Occipital lobe (tissue), 3 donors: ENCODE data around the gene AP1M2. TPM values are rescaled to one million over a fixed set of nuclear protein-coding genes. Genes with fewer than 3 reads are reported as not detected.
"Not testable (repeated sequence)": the region's sequence is repeated elsewhere in the genome, so short reads cannot be mapped to it uniquely, and the experiment has no call there.

ENCODE experiments used
- DNase-seq: peaks from one replicate; lab custom pipeline; 2025; lab: John Stamatoyannopoulos, UW
- small RNA-seq: library from RNA; depleted of rRNA; stranded (forward); fragments of <200 nt; gene quantifications from one replicate; pipeline ENCODE3, GENCODE V24; 2014
- total RNA-seq: library from RNA; depleted of rRNA; stranded (reverse); fragments of >200 nt; gene quantifications from one replicate; pipeline ENCODE4 v1.2.3, GENCODE V29; 2014

The AP1M2 gene
- total RNA-seq, 1 donor from 2014 or later: not detected

GRCh38 chr19:10538204-10538983 is 48.7 kb downstream of the AP1M2 start:
- DNase-seq: no peak

- DNase-seq: no peak
These were observed 49.4 kb downstream of the AP1M2 start for GRCh38 chr19:10537668-10538067.

DNA sequence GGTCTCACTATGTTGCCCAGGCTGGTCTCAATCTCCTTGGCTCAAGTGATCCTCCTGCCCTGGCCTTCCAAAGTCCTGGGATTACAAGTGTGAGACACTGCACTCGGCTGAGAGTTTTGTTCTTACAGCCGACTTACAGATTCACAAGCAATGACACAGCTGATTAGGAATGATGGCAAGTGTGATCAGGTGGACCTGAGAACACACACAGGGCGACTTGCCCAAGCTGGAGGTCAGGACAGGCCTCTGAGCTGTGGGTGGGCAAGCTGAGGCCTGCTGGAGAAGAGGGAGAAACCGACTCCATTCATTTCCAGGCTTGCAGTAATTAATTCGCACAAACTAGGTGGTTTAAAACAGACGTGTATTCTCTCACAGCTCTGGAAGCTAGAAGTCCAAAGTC is 51.5 kb downstream of the AP1M2 start:
- DNase-seq: no peak

DNA sequence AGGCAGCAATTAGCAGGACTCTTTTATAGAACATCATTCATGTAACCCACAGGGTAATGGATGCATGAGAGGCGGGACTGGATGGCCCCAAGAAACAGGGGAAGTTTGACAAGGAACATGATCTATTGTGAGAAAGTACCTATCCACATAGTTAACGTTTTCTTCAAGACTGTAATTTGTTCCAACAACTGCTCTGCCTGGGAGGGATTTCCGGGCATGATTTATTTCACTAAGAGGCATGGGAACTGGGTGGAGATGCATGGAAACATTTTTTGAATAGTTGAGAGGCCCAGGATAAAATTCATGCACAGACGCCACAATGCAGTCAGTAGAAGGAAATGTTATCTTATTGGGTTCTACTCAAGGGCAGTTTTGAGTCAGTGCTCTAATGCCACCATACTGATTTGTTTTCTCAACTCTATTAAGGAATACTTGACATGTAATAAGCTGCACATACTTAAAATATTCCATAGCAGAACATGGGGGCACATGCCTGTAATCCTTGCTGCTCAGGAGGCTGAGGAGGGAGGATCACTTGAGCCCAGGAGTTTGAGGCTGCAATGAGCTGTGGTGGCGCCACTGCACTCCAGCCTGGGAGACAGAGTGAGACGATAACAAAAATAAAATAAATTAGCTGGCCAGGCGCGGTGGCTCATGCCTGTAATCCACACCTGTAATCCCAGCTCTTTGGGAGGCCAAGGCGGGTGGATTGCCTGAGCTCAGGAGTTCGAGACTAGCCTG is 53.3 kb downstream of the AP1M2 start:
- DNase-seq: no peak

GRCh38 chr19:10532457-10532856 is 54.7 kb downstream of the AP1M2 start:
- no peak for DNase-seq

GRCh38 chr19:10526887-10527286 is 60.2 kb downstream of the AP1M2 start:
- not testable (repeated sequence) for DNase-seq

- no peak for DNase-seq
These were observed 61.5 kb downstream of the AP1M2 start for GRCh38 chr19:10525636-10526035.

DNA sequence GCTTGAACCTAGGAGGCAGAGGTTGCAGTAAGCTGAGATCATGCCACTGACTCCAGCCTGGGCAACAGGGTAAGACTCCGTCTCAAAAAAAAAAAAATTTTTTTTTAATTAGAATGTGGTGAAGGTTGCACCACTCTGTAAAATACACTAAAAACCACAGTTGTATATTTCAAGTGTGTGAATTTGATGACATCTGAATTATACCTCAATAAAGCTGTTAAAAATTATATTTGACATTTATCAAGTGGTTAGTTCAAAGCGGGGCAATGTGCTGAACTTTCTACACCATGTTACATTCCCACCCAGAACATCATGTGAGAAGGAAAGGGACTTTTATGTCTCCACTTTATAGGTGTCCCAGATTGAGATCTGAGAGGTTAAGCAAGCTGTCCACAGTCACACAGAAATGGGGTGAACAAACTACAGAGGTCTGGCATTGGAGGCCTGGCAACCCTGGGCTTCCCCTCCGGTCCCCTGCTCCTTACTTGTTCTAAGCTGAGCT is 63.9 kb downstream of the AP1M2 start:
- DNase-seq: no peak

Small RNA genes within 50 kb of the gene (small RNA-seq; reads per million reads assigned to genes)
- gene MIR1238 (not detected), gene RNU7-140P (not detected)

Other genes starting within 250 kb of the AP1M2 start
- 0.94 TPM for gene ICAM3, start 247.7 kb downstream of the AP1M2 start, total RNA-seq
- 26.5 TPM for gene TYK2, start 206.7 kb downstream of the AP1M2 start, total RNA-seq
- gene CDC37, start 183.8 kb downstream of the AP1M2 start, total RNA-seq: 43.7 TPM
- gene PDE4A, start 166.8 kb downstream of the AP1M2 start, total RNA-seq: 5.6 TPM
- gene KEAP1, start 84.0 kb downstream of the AP1M2 start, total RNA-seq: 32.9 TPM
- gene S1PR5, start 69.9 kb downstream of the AP1M2 start, total RNA-seq: 0.31 TPM
- 11.7 TPM for gene ATG4D, start 43.4 kb downstream of the AP1M2 start, total RNA-seq
- gene KRI1, start 21.3 kb downstream of the AP1M2 start, total RNA-seq: 4.1 TPM
- gene CDKN2D, start 18.3 kb downstream of the AP1M2 start, total RNA-seq: 83.6 TPM
- gene SLC44A2, start 38.2 kb upstream of the AP1M2 start, total RNA-seq: 25.9 TPM
- gene ILF3, start 67.0 kb upstream of the AP1M2 start, total RNA-seq: 148 TPM
- 32.1 TPM for gene QTRT1, start 114.1 kb upstream of the AP1M2 start, total RNA-seq
- 34.0 TPM for gene DNM2, start 130.8 kb upstream of the AP1M2 start, total RNA-seq
- gene TMED1, start 248.9 kb upstream of the AP1M2 start, total RNA-seq: 11.5 TPM